K562 (cell line): ENCODE measurements around the gene SIRT5. TPM values are rescaled to one million over a fixed set of nuclear protein-coding genes. Genes with fewer than 3 reads are reported as not detected.

Experiments
- ATAC-seq: fragments of 200-7000 bp; cut with Tn5 transposase; 3 replicates; pipeline ENCODE4 v1.9.1; 2020; ENCODE audit warnings: moderate library complexity
- BruUV-seq: library from RNA; stranded (reverse); fragments of 400-500 nt; replicated peaks from 2 replicates; lab custom pipeline; 2021; lab: Mats Ljungman, UMichigan
- CTCF ChIA-PET: fragments of 300-600 bp; formaldehyde crosslinking; extraction: SDS; loops from one replicate; lab custom pipeline; 2021; ENCODE audit warnings: low intra/inter-chr PET ratio; lab: Yijun Ruan, JAX
- POLR2A ChIA-PET: fragments of 300-600, 350-650 bp; sonication (Branson Sonifier 250); formaldehyde crosslinking; extraction: SDS; loops from one replicate; lab custom pipeline; 2021; ENCODE audit warnings: antibody characterized with exemption, inconsistent platforms; lab: Yijun Ruan, JAX
- DNase-seq, 4 experiments: peaks; one replicate each; pipeline versions ENCODE4 v3.0.0 to v3.0.0-alpha.2; 2011 to 2018; ENCODE audit warnings: low spot score in 3 of 4, mixed read lengths in 3 of 4; ENCODE audit errors: extremely low read depth in 1 of 4
- FAIRE-seq: peaks from 2 replicates; lab custom pipeline; 2011; peaks lifted over from hg19 to GRCh38; lab: Jason Lieb, UNC
- H2AFZ ChIP-seq: 2 replicates; pipeline ENCODE4 v1.6.0; 2011; ENCODE audit warnings: low read depth, low read length, control low read depth, inconsistent platforms
- H3K27ac ChIP-seq: fragments of 200-600 bp; 3 replicates; pipeline ENCODE4 v1.8.0; 2011; ENCODE audit warnings: low read depth, mild to moderate bottlenecking, control low read depth, inconsistent platforms, low read length, moderate library complexity, mixed read lengths; ENCODE audit errors: extremely low read depth
- H3K27me3 ChIP-seq, 2 experiments: fragments of 300-600 bp in 1 of 2; 2 replicates in 1 of 2; 3 replicates in 1 of 2; pipeline versions ENCODE4 v1.6.0 to v1.8.0; 2011; ENCODE audit warnings: inconsistent platforms in 2 of 2, low read length in 2 of 2, mild to moderate bottlenecking in 1 of 2, mixed read lengths in 1 of 2, moderate library complexity in 1 of 2; ENCODE audit not compliant: control insufficient read depth in 2 of 2, insufficient read depth in 2 of 2
- H3K36me3 ChIP-seq: fragments of 300-600 bp; 3 replicates; pipeline ENCODE4 v1.8.0; 2011; ENCODE audit warnings: mild to moderate bottlenecking, low read length, inconsistent platforms; ENCODE audit not compliant: control insufficient read depth, insufficient read depth
- H3K4me1 ChIP-seq, 2 experiments: fragments of 200-600 bp in 1 of 2; replicated peaks in 1 of 2; 2 replicates in 1 of 2; 3 replicates in 1 of 2; pipeline versions ENCODE4 v1.5.1 to v1.8.0; 2011; ENCODE audit warnings: inconsistent platforms in 2 of 2, low read length in 2 of 2, mild to moderate bottlenecking in 1 of 2, mixed read lengths in 1 of 2, moderate library complexity in 1 of 2; ENCODE audit not compliant: control insufficient read depth in 2 of 2, insufficient read depth in 2 of 2
- H3K4me2 ChIP-seq: 2 replicates; pipeline ENCODE4 v1.6.1; 2011; ENCODE audit warnings: low read length, control low read depth, inconsistent platforms, mixed read lengths; ENCODE audit not compliant: insufficient read depth
- H3K4me3 ChIP-seq: fragments of 200-600 bp; sonication (generic), shearing (Covaris generic); 2 replicates; pipeline ENCODE4 v1.5.1; 2016; ENCODE audit warnings: control low read depth, inconsistent platforms
- H3K79me2 ChIP-seq: fragments of 200-600 bp; 3 replicates; pipeline ENCODE4 v1.8.0; 2011; ENCODE audit warnings: low read length, inconsistent platforms; ENCODE audit not compliant: control insufficient read depth, insufficient read depth
- H3K9ac ChIP-seq, 2 experiments: 2 replicates each; pipeline versions ENCODE4 v1.6.0 to v1.6.1; 2011; ENCODE audit warnings: low read depth in 2 of 2, low read length in 2 of 2, control low read depth in 1 of 2, inconsistent platforms in 1 of 2, mild to moderate bottlenecking in 1 of 2, mixed read lengths in 1 of 2; ENCODE audit not compliant: insufficient read depth in 1 of 2
- H3K9me1 ChIP-seq: one replicate; pipeline ENCODE4 v1.6.0; 2011; ENCODE audit warnings: inconsistent platforms, mild to moderate bottlenecking, low read length, moderate library complexity; ENCODE audit not compliant: control insufficient read depth, insufficient read depth
- H3K9me3 ChIP-seq: replicated peaks from 2 replicates; pipeline ENCODE4 v1.5.1; 2011; ENCODE audit warnings: low read depth, low read length, inconsistent platforms; ENCODE audit not compliant: control insufficient read depth, insufficient read depth
- H4K20me1 ChIP-seq: replicated peaks from 2 replicates; pipeline ENCODE4 v1.6.1; 2011; ENCODE audit warnings: low read length, inconsistent platforms, mixed read lengths; ENCODE audit not compliant: control insufficient read depth, insufficient read depth
- PBX2 ChIP-seq, 2 experiments: IDR thresholded peaks in 1 of 2; conservative IDR thresholded peaks in 1 of 2; 2 replicates each; pipeline ENCODE4 v1.6.1; 2016; ENCODE audit warnings: low read depth in 2 of 2, mild to moderate bottlenecking in 1 of 2, missing compliant biosample characterization in 1 of 2, missing genetic modification characterization in 1 of 2, moderate library complexity in 1 of 2
- POLR2H ChIP-seq: IDR thresholded peaks from 2 replicates; pipeline ENCODE4 v1.6.1; 2016; ENCODE audit warnings: missing genetic modification characterization, low read depth, mild to moderate bottlenecking, control low read depth, missing compliant biosample characterization, moderate library complexity
- TFAP4 ChIP-seq: sonication (generic); formaldehyde crosslinking; IDR thresholded peaks from 2 replicates; pipeline ENCODE4 v1.8.0; 2022; ENCODE audit warnings: missing genetic modification reagents, mild to moderate bottlenecking, moderate library complexity, borderline replicate concordance
- YBX1 ChIP-seq: fragments of 450-650 bp; IDR thresholded peaks from 2 replicates; pipeline ENCODE4 v1.7.1; 2016; ENCODE audit warnings: mild to moderate bottlenecking
- ZBTB7A ChIP-seq: IDR thresholded peaks from 2 replicates; pipeline ENCODE4 v1.6.1; 2011; ENCODE audit warnings: low read depth, mild to moderate bottlenecking, low read length, moderate library complexity, borderline replicate concordance; ENCODE audit not compliant: control insufficient read depth
- in situ Hi-C: fragments of 300-500 bp; cut with MboI; formaldehyde crosslinking; loops from 4 replicates; pipeline ENCODE4 v1.15.0; 2018; ENCODE audit warnings: inconsistent platforms, mixed read lengths
- intact Hi-C: fragments of 100-400 bp; cut with micrococcal nuclease; formaldehyde crosslinking; loops from 2 replicates; pipeline ENCODE4 v1.14.2; 2022
- polyA plus RNA-seq, 8 experiments: library from polyadenylated mRNA; depleted of rRNA in 4 of 8; stranded (reverse) in 5 of 8; unstranded in 3 of 8; fragments of >200 nt; fragmentation: Nextera tagmentation in 2 of 8; fragmentation: Illumina TruSeq in 1 of 8; extraction: Ambion mirVana in 2 of 8; extraction: Trizol in 1 of 8; gene quantifications; 2 replicates each; pipeline versions ENCODE4 v1.2.1 to v1.2.3, GENCODE V29; 2011 to 2014; ENCODE audit warnings: inconsistent platforms in 1 of 8, missing spikeins in 1 of 8
- total RNA-seq, 7 experiments: library from RNA; depleted of rRNA in 6 of 7; stranded (reverse); fragments of >200 nt in 6 of 7; fragmentation: Illumina TruSeq in 2 of 7; extraction: Trizol in 2 of 7; gene quantifications; 2 replicates each; pipeline versions ENCODE4 v1.2.1 to v1.2.3, GENCODE V29; 2011 to 2021; ENCODE audit warnings: low replicate concordance in 1 of 7

The SIRT5 gene
- total and polyA plus RNA-seq, 9 of the 15 experiments (the other 6 are each of a cell fraction or from before 2014, with no cell fraction given) = 2.1 to 15.7 (median 11.4) TPM

GRCh38 chr6:13648850-13649249 is 74.4 kb downstream of the SIRT5 start:
- H4K20me1 ChIP-seq = no peaks in the 10 kb centered on the region
- DNase-seq (no peak), FAIRE-seq (no peak)
- no peaks in the 10 kb centered on the region for H3K9me1 ChIP-seq
- in situ Hi-C loops = no loop called here
- H3K4me1 ChIP-seq = no peaks in the 10 kb centered on the region
- no peak overlapping the region for H3K27ac ChIP-seq
- H3K9me3 ChIP-seq = no peaks in the 10 kb centered on the region
- POLR2A ChIA-PET = interaction anchor here (1.0 kb wide), 1 partner anchor 17 kb away, joined by 4 read pairs; no protein-coding TSS in a partner anchor
- H3K9ac ChIP-seq = no peak overlapping the region
- H3K4me3 ChIP-seq = no peak overlapping the region
- peaks cover 19% of the 10 kb centered on the region for H3K79me2 ChIP-seq
- no peak overlapping the region for H2AFZ ChIP-seq
- no peaks in the 10 kb centered on the region for H3K27me3 ChIP-seq
- BruUV-seq = no TSS peak
- H3K36me3 ChIP-seq = peaks cover 57% of the 10 kb centered on the region
- TF ChIP-seq PBX2 (CRISPR knock-in tag; IDR thresholded peaks at IDR 0.05; ENCODE audit: low read depth) (no peak), PBX2 (tag; conservative IDR thresholded peaks at IDR 0.05; ENCODE audit: low read depth) (no peak), ZBTB7A (no peak), POLR2H (0 out of 2 replicates have a peak, but pooled peaks have one; percentile 19), TFAP4 (CRISPR knock-in tag) (no peak), YBX1 (no peak)
- TF ChIP-seq, all 486 proteins: peak for 1
- no peak overlapping the region for H3K4me2 ChIP-seq
- ATAC-seq = no peak
- intact Hi-C loops = no loop called here
- CTCF ChIA-PET = no interaction called here
